Right forelimb (tissue), 1 donor: ENCODE data around the gene MTF1.
A peak's percentile ranks its signal among the peaks of the same experiment; 100 is the strongest.
"Not testable (repeated sequence)": the region's sequence is repeated elsewhere in the genome, so short reads cannot be mapped to it uniquely, and the experiment has no call there.

Experiments
- DNase-seq: peaks from one replicate; pipeline ENCODE4 v3.0.0-alpha.2; 2018

The MTF1 gene

DNA sequence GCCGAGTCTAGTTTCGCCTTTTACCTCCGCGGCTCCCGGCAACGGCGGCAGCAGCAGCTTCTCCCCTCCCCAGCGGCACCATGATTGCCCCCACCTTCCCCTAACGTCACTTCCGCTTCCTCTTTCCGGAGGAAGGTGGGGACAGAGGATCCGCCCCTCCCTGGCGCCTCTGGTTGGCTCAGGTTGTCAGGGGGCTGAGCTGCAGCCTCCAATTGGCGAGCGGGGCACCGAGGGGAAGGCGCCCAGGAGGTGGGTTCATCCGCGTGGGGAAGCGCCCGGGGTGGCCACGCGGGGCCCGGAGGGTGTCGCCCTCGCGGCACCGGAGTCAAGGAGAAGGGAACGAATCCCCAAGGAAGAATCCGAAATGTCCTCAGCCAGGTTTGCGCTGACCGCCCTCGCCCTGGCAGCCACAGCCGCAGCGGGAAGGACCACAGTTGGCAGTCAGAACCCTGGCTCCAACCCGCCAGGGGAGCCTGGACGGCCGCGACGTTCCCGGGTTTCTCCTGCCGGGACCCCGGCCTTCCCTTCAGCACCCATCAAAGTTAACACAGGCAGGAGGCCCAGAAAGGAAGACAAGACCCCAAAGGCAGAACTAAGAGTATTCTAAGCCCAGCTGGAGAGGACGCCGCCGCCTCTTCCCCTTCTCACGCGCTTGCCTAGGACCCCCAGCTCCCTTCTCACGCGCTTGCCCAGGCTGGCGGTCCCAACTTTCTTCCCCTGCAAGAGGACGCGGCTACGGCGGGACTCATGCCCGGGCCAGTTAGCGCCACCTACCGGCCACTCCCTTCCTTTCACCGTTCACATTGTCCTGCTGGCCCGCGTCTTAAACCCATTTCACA is at the start of gene MTF1:
Gene MTF1 (minus strand): TSS at position 86 of the 839 bp plus-strand sequence. CDS start 1,934 bp downstream, outside the sequence.
- peak; percentile 98 for DNase-seq

DNA sequence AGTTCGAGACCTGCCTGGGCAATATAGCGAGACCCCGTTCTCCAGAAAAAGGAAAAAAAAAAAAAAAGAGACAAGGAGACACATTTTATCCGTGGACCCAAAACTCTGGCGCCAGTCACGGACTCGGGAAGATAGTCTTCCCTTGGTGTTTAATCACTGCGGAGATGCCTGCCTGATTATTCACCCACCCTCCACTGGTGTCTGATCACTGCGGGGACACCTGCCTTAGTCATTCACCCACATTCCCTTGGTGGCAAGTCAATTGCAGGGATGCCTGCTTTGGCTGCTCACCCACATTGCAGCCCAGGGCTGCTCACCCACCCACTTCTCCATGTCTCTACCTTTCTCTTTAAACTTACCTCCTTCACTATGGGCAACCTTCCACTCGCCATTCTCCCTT is 49.1 kb upstream of the MTF1 start:
- DNase-seq, result not testable (repeated sequence)

DNA sequence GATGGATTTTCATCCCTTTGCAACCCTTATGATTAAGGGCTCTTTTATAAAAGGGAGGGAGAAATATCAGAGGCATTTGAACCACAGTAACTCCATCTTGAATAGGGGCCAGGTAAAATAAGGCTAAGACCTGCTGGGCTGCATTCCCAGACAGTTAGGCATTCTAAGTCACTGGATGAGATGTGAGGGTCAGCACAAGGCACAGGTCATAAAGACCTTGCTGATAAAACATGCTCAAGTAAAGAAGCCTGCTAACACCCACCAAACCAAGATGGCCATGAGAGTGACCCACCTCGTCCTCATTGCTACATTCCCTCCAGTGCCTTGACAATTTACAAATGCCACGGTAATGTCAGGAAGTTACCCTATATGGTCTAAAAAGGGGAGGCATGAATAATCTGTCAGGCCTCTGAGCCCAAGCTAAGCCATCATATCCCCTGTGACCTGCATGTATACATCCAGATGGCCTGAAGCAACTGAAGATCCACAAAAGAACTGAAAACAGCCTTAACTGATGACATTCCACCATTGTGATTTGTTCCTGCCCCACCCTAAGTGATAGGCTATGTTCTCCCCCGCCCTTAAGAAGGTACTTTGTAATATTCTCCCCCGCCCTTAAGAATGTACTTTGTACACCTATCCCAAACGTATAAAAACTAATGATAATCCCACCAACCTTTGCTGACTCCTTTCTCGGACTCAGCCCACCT is 48.2 kb upstream of the MTF1 start:
- DNase-seq, result not testable (repeated sequence)

DNA sequence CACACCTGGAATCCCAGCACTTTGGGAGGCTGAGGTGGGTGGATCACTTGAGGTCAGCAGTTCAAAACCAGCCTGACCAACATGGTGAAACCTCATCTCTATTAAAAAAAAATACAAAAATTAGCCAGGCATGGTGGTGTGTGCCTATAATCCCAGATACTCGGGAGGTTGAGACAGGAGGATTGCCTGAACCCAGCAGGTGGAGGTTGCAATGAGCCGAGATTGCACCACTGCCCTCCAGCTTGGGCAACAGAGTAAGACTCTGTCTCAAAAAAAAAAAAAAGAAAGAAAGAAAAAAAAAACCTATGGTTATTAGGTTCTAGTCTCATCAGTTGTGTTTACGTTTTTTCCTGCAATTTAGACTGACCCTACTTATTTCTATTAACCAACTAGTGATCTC is 47.2 kb upstream of the MTF1 start:
- DNase-seq, result not testable (repeated sequence)

DNA sequence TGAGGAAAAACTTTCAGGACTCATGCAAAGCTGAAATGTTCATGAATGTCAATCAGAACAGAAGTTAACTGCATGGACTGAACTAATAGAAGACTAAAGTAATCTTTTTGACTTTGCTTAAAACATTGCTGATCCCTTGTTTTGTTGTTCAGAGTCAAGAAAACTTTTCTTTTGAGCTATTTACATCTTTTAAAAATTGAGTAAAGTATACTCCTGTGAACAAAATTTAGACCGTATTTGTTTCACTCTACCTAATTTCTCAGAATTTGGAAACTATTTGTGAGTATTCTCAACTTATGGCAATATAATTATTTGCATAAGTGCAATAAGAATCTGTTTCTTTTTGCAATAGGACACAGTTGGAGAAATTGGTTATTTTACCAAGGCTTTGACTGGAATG is 46.3 kb upstream of the MTF1 start:
- DNase-seq, result no peak

DNA sequence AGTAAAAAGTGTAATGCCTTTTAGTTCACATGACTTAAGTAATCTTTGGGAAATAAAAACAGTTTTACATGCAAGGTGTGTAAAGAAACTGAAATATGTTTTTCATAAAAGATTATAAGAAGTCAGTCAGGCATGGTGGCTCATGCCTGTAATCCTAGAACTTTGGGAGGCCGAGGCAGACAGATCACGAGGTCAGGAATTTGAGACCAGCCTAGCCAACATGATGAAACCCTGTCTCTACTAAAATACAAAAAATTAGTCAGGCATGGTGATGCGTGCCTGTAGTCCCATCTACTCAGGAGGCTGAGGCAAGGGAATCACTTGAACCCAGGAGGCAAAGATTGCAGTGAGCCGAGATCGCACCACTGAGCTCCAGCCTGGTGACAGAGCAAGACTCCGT is 44.5 kb upstream of the MTF1 start:
- DNase-seq, result not testable (repeated sequence)

DNA sequence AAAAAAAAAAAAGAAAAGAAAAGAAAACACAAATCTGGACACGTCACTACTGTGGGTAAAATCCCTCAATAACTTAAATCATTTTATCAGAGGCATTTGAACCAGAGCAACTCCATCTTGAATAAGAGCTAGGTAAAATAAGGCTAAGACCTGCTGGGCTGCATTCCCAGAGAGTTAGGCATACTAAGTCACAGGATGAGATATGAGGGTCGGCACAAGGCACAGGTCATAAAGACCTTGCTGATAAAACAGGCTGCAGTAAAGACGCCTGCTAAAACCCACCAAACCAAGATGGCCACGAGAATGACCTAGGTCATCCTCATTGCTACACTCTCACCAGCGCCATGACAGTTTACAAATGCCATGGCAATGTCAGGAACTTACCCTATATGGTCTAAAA is 43.6 kb upstream of the MTF1 start:
- DNase-seq, result no peak

DNA sequence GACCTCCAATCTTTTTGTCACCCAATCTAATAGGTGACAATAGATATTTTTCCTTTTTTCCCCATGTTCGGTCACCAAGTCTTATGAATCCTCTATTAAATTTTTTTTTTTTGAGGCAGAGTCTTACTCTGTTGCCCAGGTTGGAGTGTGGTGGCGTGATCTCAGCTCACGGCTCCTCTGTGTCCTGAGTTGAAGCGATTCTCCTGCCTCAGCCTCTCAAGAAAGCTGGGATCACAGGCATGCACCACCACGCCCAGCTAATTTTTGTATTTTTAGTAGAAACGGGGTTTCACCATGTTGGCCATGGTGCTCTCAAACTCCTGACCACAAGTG is 42.5 kb upstream of the MTF1 start:
- DNase-seq, result no peak

DNA sequence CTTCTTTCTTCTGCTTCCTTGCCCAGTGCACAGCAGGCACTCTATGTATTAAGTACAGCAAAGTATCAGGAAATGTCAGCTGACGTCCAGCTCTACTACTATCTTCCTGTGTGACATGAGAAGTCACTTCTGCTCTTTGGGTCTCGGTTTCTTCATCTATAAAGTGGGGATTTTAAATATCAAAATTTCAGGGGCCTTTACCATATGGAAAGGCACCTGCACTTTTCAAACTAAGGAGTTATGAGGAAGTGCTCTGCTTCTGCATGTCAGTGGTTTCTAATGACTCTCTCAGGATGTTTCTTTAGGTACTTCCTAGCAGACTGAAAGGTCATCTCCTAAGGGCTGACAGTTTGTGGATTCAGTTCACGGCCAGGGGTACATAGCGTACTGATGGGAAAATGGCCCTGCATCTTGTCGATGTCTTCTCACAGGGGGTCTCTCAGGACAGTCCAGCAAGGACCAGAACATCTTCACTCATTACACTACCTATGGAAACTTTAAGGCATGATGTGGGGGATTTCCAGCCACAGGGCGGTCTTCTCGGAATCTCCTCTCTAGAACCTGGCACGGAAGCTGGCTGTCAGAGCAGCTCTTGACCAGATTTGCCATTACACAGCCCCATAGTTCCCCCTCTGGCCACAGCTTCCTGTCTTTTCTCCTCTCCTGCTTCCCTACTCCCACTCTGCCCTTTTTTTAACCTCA is 42.0 kb upstream of the MTF1 start:
- DNase-seq, result no peak

DNA sequence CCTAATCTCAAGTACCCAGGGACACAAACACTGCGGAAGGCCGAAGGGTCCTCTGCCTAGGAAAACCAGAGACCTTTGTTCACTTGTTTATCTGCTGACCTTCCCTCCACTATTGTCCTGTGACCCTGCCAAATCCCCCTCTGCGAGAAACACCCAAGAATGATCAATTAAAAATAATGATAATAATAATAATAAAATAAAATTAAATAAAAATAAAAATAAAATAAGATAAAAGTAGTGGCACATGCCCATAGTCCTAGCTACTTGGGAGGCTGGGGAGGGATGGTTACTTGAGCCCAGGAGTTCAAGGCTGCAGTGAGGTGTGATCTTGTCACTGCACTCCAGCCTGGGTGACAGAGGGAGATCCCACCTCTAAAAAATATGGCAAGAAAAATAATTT is 38.2 kb upstream of the MTF1 start:
- DNase-seq, result not testable (repeated sequence)

DNA sequence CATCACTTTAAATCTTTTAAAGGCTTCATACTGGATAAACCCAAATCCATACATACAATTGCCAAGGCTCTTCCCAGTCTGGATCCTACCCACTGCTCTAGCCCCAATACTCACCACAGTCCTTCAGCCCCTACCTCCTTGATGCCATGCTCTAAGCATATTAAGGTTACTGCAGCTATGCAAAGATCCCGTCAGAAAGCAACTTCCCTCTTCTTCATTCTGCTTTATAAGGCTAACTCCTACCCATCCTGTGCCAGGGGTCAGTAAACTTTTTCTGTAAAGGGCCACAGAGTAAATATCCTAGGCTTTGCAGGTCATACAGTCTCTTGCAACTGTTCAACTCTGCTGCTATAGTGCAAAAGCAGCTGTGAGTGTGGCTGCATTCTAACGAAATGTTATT is 34.3 kb upstream of the MTF1 start:
- DNase-seq, result no peak

DNA sequence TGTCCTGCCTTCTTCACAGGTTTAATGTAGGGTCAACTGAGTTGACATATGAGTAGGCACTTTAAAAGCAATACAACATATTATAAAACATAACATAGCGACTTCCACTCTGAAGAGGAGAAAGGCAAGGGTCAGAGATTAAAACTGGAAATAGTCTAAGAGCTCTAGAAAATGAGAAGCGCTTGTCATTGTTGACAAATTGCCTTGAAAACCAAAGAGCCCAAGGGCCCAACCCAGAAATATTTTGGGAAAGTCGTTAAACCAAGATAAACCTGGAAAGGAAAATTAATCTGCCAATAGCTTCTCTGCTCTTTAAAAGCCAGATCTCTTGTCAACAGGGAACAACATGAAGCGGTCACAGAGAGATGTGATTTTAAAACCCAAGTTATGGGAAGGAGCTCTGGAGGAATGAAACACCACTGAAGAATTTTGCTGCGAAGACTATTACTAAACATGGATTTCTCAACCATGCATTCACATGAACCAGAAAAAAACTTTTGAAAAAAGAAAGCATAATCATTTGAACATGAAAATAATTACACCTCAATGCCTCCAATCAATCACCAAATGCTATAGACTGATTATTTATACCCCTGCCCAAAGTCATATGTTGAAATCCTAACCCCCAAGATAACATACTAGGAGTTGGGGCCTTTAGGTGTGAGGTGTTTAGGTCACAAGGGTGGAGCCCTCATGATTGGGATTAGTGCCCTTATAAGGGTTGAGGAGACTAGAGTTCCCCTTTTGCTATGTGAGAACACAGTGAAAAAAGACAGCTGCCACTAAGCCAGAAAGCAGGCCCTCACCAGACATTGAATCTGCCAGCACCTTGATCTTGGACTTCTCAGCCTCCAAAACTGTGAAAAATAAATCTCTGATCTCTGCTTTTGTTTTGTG is 33.0 kb upstream of the MTF1 start:
- DNase-seq, result no peak

DNA sequence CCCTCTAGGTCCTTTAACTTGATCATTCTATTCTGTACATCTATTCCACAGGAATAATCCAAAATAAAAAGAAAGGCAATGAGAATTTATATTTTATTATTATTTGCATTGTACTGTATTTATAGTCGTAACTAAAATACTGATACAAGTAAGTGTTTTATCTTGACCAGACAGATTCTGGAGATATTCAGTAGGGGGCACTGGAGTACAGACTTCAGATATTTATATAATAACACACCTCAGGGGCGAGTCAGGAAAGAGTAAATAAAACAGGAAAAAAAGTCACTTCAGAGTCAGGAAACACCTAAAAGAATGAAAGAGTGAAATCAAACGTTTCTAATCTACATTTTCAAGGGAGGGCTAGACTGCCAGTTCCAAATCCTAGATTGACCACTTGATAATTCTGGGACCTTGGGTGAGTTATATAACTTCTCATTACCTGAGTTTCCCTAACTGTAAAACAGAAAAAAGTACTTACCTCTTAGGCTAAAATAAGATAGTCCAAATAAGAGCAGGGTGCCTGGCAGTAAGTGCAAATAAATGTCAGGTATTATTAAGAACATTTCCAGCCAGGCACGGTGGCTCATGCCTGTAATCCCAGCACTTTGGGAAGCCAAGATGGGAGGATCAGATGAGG is 31.1 kb upstream of the MTF1 start:
- no peak for DNase-seq

DNA sequence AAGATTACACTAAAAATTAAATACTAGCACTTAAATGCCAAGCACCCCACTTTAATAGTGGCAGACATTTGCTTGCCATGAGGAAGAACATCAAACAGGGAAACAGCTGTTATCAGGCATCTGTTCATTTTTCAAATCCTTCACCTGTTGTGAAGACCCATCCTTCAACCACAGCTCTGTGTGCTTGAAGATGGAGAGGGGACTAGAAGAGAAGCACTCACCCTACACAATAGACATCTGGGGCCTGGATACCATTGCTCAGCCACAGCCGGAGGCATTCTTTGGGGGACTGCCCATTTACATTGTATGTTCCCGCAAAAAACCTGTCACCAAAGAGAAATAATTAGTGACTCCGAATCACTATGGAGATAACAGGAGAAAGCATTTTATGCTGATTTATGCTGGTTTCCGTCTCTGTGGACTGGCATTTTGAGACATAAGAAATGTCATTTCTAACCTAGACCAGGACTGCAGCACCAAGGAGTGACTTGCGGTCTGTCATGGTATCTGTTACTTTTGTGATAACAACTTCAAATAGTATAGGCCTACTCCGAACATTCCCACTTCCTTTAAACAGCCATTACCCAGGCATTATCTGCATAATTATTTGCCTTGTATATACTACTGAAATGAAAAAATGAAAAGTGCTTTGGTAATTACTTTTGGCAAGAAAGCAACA is 28.8 kb upstream of the MTF1 start:
- no peak for DNase-seq

DNA sequence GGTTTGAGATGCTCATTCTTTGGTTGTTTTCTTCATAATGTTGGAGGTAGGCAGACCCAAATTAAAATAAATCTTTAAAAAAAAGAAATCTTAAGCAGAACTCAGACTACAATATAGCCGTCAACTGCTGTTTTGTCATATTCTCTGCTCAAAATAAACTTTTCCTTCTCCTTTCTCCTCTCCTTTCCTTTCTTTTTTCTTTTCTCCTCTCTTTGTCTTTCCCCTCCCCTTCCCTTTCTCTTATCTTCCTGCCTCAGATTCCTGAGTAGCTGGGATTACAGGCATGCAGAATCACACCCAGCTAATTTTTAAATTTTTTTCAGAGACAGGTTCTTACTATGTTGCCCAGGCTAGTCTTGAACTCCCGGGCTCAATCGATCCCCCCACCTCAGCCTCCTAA is 24.8 kb upstream of the MTF1 start:
- DNase-seq, result no peak

DNA sequence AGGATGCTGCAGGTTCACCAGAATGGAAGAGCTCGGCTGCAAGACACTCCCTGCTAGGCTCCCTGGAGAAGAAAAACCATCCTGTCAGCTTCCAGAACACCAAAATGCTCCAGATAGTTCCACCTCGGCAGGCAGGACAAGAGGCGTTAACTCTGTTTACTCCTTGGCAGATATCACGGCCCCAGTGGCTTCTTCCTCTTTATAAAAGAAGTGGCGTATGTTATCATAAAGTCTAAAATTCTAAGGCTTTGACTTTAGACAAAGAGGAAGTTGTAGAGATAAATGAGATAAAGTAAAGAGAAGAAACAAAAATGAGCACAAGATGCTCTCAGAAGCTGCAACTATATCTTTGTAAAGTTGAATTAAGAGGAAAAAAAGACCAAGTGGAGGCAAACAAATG is 24.3 kb upstream of the MTF1 start:
- no peak for DNase-seq

DNA sequence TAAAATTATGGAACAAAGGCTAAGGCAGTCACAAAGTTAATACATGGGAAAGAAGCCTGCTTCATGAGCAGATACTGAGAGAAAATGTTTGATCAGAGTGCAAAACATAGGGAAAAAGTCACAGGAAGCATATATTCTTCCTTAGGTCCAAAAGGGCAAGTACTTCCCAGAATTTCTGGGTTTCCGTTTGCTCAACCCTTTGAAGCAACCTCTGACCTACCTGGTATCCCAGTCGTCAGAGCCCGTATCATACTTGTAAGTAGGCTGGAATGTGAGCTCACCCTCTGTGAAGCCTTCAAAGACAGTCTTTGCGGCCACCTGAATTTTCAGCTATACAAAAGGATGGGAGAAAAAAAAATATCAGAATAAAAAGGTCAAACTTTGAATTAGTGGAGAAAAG is 20.5 kb upstream of the MTF1 start:
- no peak for DNase-seq

DNA sequence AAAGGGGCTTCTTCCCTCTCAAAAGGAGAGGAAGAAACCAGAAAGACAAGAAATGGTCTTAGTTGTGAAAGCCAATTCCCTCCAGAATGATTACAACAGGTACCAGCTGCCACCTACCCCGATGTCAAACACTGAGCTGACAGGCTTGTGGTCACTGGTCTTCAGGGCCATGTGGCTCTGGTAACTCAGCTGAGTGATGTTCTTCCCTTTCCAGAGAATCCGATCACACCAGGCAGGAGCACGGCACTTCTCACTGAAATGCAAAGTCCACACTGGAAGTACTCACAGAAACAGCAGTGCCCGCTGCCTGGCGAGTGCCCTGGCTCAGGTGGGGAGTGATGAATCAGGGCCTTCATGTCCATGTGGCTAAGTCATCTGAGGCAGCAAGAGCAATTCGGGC is 18.7 kb upstream of the MTF1 start:
- DNase-seq, result no peak

DNA sequence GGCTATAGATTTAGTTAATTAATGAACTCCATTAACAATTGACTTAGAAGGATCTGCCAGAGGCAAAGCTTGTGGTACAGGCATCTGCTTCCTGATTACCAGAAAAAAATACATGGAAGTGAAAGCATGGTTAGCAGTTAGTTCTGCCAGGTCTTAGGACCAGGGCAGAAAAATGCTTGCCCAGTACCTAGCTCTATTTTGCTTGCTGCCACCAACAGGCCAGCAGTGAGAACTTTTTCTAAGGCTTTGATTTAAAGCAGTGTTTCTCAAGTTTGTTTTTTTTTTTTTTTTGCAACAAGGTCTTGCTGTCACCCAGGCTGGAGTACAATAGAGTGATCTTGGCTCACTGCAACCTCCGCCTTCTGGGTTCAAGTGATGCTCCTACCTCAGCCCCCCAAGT is 16.4 kb upstream of the MTF1 start:
- no peak for DNase-seq

DNA sequence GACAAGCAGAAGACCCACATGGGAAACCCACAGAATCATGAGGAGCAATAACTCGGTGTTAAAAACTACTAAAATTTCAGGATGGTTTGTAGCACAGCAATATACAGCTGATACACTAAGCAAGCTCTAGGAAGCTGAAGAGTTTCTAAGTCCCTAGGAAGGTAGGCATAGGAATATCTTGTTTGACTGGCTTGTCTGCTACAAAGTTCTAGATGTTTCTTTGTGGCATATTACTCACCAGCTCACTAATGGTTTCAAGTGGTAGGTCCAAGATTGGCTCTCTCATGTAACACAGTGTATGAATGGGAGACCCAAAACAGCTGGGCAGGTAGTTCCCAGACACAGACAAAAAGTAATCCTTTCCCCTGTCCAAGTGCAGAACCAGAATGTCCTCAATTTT is 13.3 kb upstream of the MTF1 start:
- no peak for DNase-seq

DNA sequence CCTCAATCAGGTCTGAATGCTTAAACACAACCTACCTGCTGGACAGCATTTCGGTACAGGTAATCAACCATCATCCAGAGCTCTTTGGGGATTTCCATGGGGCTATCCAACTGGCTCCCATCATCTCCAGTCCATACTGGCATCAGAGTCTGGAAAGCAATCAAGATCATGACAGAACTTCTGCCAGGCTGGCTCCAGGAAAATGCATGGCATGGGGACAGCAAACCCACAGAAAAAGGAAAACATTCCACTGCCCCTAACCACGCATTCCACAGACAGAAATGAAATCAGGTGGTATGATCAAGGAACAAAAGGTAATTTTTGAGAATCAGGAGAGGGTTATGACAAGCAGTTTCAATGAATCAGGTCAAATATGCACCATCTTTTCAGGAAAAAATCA is 9.1 kb upstream of the MTF1 start:
- DNase-seq, result no peak

DNA sequence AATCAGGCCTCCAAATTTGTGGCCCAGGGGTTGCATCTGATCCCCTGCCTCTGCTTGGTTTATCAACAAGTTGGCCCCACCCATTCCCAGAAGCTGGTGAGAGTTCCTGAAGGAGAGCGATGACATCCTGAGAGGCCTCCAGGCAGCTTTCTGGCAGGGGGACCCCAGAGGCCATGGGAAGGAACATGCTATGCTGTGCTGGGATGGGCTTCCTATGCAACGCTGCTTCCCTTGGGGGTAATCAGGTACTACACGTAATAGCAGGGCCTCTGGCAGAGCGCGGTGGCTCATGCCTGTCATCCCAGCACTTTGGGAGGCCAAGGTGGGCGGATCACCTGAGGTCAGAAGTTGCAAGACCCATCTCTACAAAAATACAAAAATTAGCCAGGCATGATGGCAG is 8.4 kb upstream of the MTF1 start:
- no peak for DNase-seq
